C4-2B (cell line): Measurements from ENCODE around the gene SPOCD1.

Source experiments
- ZFX ChIP-seq: fragments of 450-650 bp; IDR thresholded peaks from 2 replicates; pipeline ENCODE4 v1.6.1; 2017
- TF ChIP-seq, protein P1 (sequence below): fragments of 450-650 bp; conservative IDR thresholded peaks from 2 replicates; pipeline ENCODE4 v1.5.1; 2017; ENCODE audit warnings: mild to moderate bottlenecking

DNA sequence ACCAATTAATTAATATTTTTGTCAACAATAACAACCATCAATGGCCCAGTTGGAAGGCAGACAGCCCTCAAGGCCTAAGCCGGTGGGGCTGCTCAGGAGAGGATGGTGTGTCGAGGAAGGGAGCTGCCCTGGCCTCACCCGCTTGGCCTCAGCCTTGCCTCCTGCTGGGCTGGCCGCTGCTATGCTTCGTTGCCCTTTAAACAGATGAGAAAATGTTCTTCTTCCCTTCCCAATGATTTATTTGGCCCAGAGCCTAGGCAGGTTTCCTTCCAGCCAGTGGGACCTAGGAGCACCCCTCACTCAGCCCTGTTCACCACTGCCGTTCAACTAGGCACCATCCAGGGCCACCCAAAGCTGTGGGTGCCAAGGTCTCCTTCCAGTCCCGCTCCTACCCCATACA is 48.6 kb downstream of the SPOCD1 start:
- TF ChIP-seq, protein P1, sequence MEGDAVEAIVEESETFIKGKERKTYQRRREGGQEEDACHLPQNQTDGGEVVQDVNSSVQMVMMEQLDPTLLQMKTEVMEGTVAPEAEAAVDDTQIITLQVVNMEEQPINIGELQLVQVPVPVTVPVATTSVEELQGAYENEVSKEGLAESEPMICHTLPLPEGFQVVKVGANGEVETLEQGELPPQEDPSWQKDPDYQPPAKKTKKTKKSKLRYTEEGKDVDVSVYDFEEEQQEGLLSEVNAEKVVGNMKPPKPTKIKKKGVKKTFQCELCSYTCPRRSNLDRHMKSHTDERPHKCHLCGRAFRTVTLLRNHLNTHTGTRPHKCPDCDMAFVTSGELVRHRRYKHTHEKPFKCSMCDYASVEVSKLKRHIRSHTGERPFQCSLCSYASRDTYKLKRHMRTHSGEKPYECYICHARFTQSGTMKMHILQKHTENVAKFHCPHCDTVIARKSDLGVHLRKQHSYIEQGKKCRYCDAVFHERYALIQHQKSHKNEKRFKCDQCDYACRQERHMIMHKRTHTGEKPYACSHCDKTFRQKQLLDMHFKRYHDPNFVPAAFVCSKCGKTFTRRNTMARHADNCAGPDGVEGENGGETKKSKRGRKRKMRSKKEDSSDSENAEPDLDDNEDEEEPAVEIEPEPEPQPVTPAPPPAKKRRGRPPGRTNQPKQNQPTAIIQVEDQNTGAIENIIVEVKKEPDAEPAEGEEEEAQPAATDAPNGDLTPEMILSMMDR = no peak
- TF ChIP-seq ZFX = no peak
